WTC11 (cell line): ENCODE measurements around the gene NCKAP5L. TPM values are rescaled to one million over a fixed set of nuclear protein-coding genes. Genes with fewer than 3 reads are reported as not detected.

Experiments
- ATAC-seq: fragments of 200-7000 bp; cut with Tn5 transposase; 2 replicates; pipeline ENCODE4 v1.10.0; 2021; ENCODE audit warnings: mild to moderate bottlenecking, moderate library complexity
- CTCF ChIA-PET: fragments of 300-600 bp; sonication (Branson Sonifier 250); formaldehyde crosslinking; loops from one replicate; lab custom pipeline; 2021; ENCODE audit warnings: antibody characterized with exemption; lab: Charles Lee
- POLR2A ChIA-PET: fragments of 350-600 bp; sonication (Branson Sonifier 250); formaldehyde crosslinking; loops from one replicate; lab custom pipeline; 2021; ENCODE audit warnings: antibody characterized with exemption; lab: Charles Lee
- DNase-seq: peaks from one replicate; pipeline ENCODE4 v3.0.0; 2021; ENCODE audit warnings: low spot score
- H3K27ac Mint-ChIP-seq: 2 replicates; pipeline ENCODE4 v1.8.0; 2021; ENCODE audit warnings: mixed read lengths
- H3K27me3 Mint-ChIP-seq: 2 replicates; pipeline ENCODE4 v1.8.0; 2021; ENCODE audit warnings: low read depth, mild to moderate bottlenecking, moderate library complexity, mixed read lengths
- H3K36me3 Mint-ChIP-seq: 2 replicates; pipeline ENCODE4 v1.8.0; 2021; ENCODE audit warnings: mixed read lengths
- H3K4me1 Mint-ChIP-seq: 2 replicates; pipeline ENCODE4 v1.8.0; 2022; ENCODE audit warnings: mixed read lengths
- H3K4me3 Mint-ChIP-seq: 2 replicates; pipeline ENCODE4 v1.8.0; 2021; ENCODE audit warnings: mild to moderate bottlenecking, moderate library complexity, mixed read lengths
- H3K9me3 Mint-ChIP-seq: 2 replicates; pipeline ENCODE4 v1.8.0; 2021; ENCODE audit warnings: mixed read lengths
- AR ChIP-seq: fragments of 250-450 bp; sonication (Bioruptor Pico); IDR thresholded peaks from 2 replicates; pipeline ENCODE4 v1.9.0; 2021; ENCODE audit warnings: mild to moderate bottlenecking
- ARID4B ChIP-seq: sonication (generic); formaldehyde crosslinking; IDR thresholded peaks from 2 replicates; pipeline ENCODE4 v1.8.0; 2023; ENCODE audit warnings: missing genetic modification reagents, mild to moderate bottlenecking, borderline replicate concordance
- CREM ChIP-seq: sonication (generic); formaldehyde crosslinking; IDR thresholded peaks from 2 replicates; pipeline ENCODE4 v1.8.1; 2022; ENCODE audit warnings: mild to moderate bottlenecking, missing genetic modification reagents, moderate library complexity
- GABPB1 ChIP-seq: sonication (generic); formaldehyde crosslinking; IDR thresholded peaks from 2 replicates; pipeline ENCODE4 v1.8.1; 2023; ENCODE audit warnings: mild to moderate bottlenecking, missing genetic modification reagents
- GTF2I ChIP-seq: fragments of 250-450 bp; sonication (Bioruptor Pico); conservative IDR thresholded peaks from 2 replicates; pipeline ENCODE4 v1.4.0; 2021; ENCODE audit warnings: mild to moderate bottlenecking
- HMGXB4 ChIP-seq: sonication (generic); formaldehyde crosslinking; IDR thresholded peaks from 2 replicates; pipeline ENCODE4 v1.8.1; 2023; ENCODE audit warnings: mild to moderate bottlenecking, moderate library complexity, missing genetic modification reagents
- IRF2 ChIP-seq: sonication (generic); formaldehyde crosslinking; IDR thresholded peaks from 2 replicates; pipeline ENCODE4 v1.8.0; 2022; ENCODE audit warnings: low read depth, missing genetic modification reagents, borderline replicate concordance
- JAZF1 ChIP-seq: fragments of 250-450 bp; sonication (Bioruptor Pico); IDR thresholded peaks from 2 replicates; pipeline ENCODE4 v1.9.0; 2021; ENCODE audit warnings: moderate library complexity, mild to moderate bottlenecking, inconsistent platforms
- NFYB ChIP-seq: sonication (generic); formaldehyde crosslinking; conservative IDR thresholded peaks from 2 replicates; pipeline ENCODE4 v1.8.0; 2022; ENCODE audit warnings: low read depth, missing genetic modification reagents
- NR1H2 ChIP-seq: sonication (generic); formaldehyde crosslinking; IDR thresholded peaks from 2 replicates; pipeline ENCODE4 v1.9.0; 2021; ENCODE audit warnings: mild to moderate bottlenecking, moderate library complexity, missing genetic modification reagents
- SMAD3 ChIP-seq: sonication (generic); formaldehyde crosslinking; IDR thresholded peaks from 2 replicates; pipeline ENCODE4 v1.8.0; 2022; ENCODE audit warnings: missing genetic modification reagents, mild to moderate bottlenecking, borderline replicate concordance
- SOX15 ChIP-seq: fragments of 250-450 bp; sonication (Bioruptor Pico); IDR thresholded peaks from 2 replicates; pipeline ENCODE4 v1.9.0; 2021; ENCODE audit warnings: mild to moderate bottlenecking
- STAT6 ChIP-seq: sonication (generic); formaldehyde crosslinking; conservative IDR thresholded peaks from 2 replicates; pipeline ENCODE4 v1.8.1; 2023; ENCODE audit warnings: mild to moderate bottlenecking, low read depth, missing genetic modification reagents, moderate library complexity
- TEAD4 ChIP-seq: sonication (generic); formaldehyde crosslinking; IDR thresholded peaks from 2 replicates; pipeline ENCODE4 v1.8.0; 2022; ENCODE audit warnings: mild to moderate bottlenecking, missing genetic modification reagents
- ZNF138 ChIP-seq: sonication (generic); formaldehyde crosslinking; conservative IDR thresholded peaks from 2 replicates; pipeline ENCODE4 v1.8.1; 2022; ENCODE audit warnings: mild to moderate bottlenecking, moderate library complexity, missing genetic modification reagents
- ZSCAN18 ChIP-seq: fragments of 250-450 bp; sonication (Bioruptor Pico); IDR thresholded peaks from 2 replicates; pipeline ENCODE4 v2.1.2; 2022; ENCODE audit warnings: mild to moderate bottlenecking, moderate library complexity
- total RNA-seq: library from RNA; stranded (reverse); gene quantifications from 3 replicates; pipeline ENCODE4 v1.2.3, GENCODE V29; 2021

Gene NCKAP5L
- total RNA-seq, 1 experiment from 2014 or later: 27.8 TPM

GRCh38 chr12:49789992-49790391 is 38.2 kb downstream of the NCKAP5L start:
- Mint-ChIP-seq H3K4me3 (no peak overlapping the region), H3K27ac (peak overlapping the region; percentile 77), H3K9me3 (peaks cover 9% of the 10 kb centered on the region), H3K27me3 (no peaks in the 10 kb centered on the region; the same call in 1 of the 2 replicates), H3K36me3 (peaks cover 6% of the 10 kb centered on the region), H3K4me1 (peaks cover 15% of the 10 kb centered on the region)
- DNase-seq (peak; percentile 48), ATAC-seq (peak; percentile 86)
- TF ChIP-seq SOX15 (CRISPR knock-in tag) (no peak), TEAD4 (CRISPR knock-in tag) (peak; percentile 83; the same call in 1 of the 2 replicates)
- ChIA-PET CTCF (interaction anchor here (0.6 to 1.5 kb wide), 7 partner anchors 9 to 166 kb away, joined by 3 to 10 read pairs (median 5); partner anchors contain the start of genes NCKAP5L and PRPF40B), POLR2A (no interaction called here)

GRCh38 chr12:49787672-49788071 is 40.5 kb downstream of the NCKAP5L start:
- peaks cover 15% of the 10 kb centered on the region for H3K4me1 Mint-ChIP-seq
- DNase-seq (no peak), ATAC-seq (no peak)
- CTCF ChIA-PET: interaction anchor here (0.7 kb wide), 1 partner anchor 9 kb away, joined by 3 read pairs; no protein-coding TSS in a partner anchor
- H3K27ac Mint-ChIP-seq: no peak overlapping the region
- H3K9me3 Mint-ChIP-seq: peaks cover 9% of the 10 kb centered on the region
- no peak for TF ChIP-seq NFYB (CRISPR knock-in tag)
- TF ChIP-seq ARID4B (CRISPR knock-in tag): no peak
- no peak for TF ChIP-seq NR1H2 (CRISPR knock-in tag)
- TF ChIP-seq GABPB1: no peak
- no peak for TF ChIP-seq SMAD3 (CRISPR knock-in tag)
- no peak for TF ChIP-seq HMGXB4 (CRISPR knock-in tag)
- TF ChIP-seq JAZF1 (CRISPR knock-in tag): no peak
- no peak for TF ChIP-seq GTF2I (CRISPR knock-in tag)
- no peak for TF ChIP-seq TEAD4 (CRISPR knock-in tag)
- TF ChIP-seq ZNF138 (CRISPR knock-in tag): no peak
- no peak for TF ChIP-seq IRF2 (CRISPR knock-in tag)
- no peak for TF ChIP-seq STAT6 (CRISPR knock-in tag)
- no peak for TF ChIP-seq CREM (CRISPR knock-in tag)
- TF ChIP-seq AR (CRISPR knock-in tag): no peak
- no peak for TF ChIP-seq ZSCAN18 (CRISPR knock-in tag)
- TF ChIP-seq, all 79 proteins: peak for 0
- Mint-ChIP-seq H3K4me3 (no peak overlapping the region), H3K27me3 (peaks cover 5% of the 10 kb centered on the region), H3K36me3 (peaks cover 6% of the 10 kb centered on the region)
- POLR2A ChIA-PET: no interaction called here
